HepG2 (cell line): ENCODE measurements around the gene TOB1. TPM values are rescaled to one million over a fixed set of nuclear protein-coding genes. Genes with fewer than 3 reads are reported as not detected.

Source experiments
- DR1 ChIP-seq: sonication (generic); formaldehyde crosslinking; IDR thresholded peaks from 2 replicates; pipeline ENCODE4 v1.8.0; 2021; ENCODE audit warnings: mild to moderate bottlenecking, missing genetic modification reagents, inconsistent platforms
- GTF3A ChIP-seq: sonication (generic); formaldehyde crosslinking; conservative IDR thresholded peaks from 2 replicates; pipeline ENCODE4 v1.4.0; 2020; ENCODE audit warnings: mild to moderate bottlenecking, missing genetic modification reagents
- GZF1 ChIP-seq: sonication (generic); formaldehyde crosslinking; IDR thresholded peaks from 2 replicates; pipeline ENCODE4 v1.5.1; 2020; ENCODE audit warnings: mild to moderate bottlenecking, missing genetic modification reagents
- HDAC6 ChIP-seq: fragments of 200-600 bp; sonication (generic); IDR thresholded peaks from 2 replicates; pipeline ENCODE4 v1.7.0; 2017; ENCODE audit warnings: mild to moderate bottlenecking, antibody characterized with exemption, low read length, low read depth
- PHB2 ChIP-seq: fragments of 450-650 bp; IDR thresholded peaks from 2 replicates; pipeline ENCODE4 v1.6.1; 2018; ENCODE audit not compliant: partially characterized antibody
- REPIN1 ChIP-seq: sonication (generic); formaldehyde crosslinking; IDR thresholded peaks from 2 replicates; pipeline ENCODE4 v1.8.0; 2022; ENCODE audit warnings: missing genetic modification reagents, low read depth, mild to moderate bottlenecking, borderline replicate concordance
- SMAD3 ChIP-seq: sonication (generic); formaldehyde crosslinking; IDR thresholded peaks from 2 replicates; pipeline ENCODE4 v1.4.0; 2020; ENCODE audit warnings: missing genetic modification reagents
- SP4 ChIP-seq: sonication (generic); formaldehyde crosslinking; IDR thresholded peaks from 2 replicates; pipeline ENCODE4 v1.8.1; 2023; ENCODE audit warnings: mild to moderate bottlenecking, missing genetic modification reagents
- SRSF1 ChIP-seq: fragments of 200-400 bp; formaldehyde crosslinking; optimal IDR thresholded peaks from 2 replicates; pipeline ENCODE3; 2017; ENCODE audit warnings: mild to moderate bottlenecking, low read depth, low read length, moderate library complexity
- SSRP1 ChIP-seq: IDR thresholded peaks from 2 replicates; pipeline ENCODE4 v1.6.1; 2016; ENCODE audit warnings: control low read depth
- XRCC5 ChIP-seq: fragments of 200-400 bp; formaldehyde crosslinking; optimal IDR thresholded peaks from 2 replicates; pipeline ENCODE3; 2017; ENCODE audit warnings: mild to moderate bottlenecking, low read length
- ZFY ChIP-seq: sonication (generic); formaldehyde crosslinking; IDR thresholded peaks from 2 replicates; pipeline ENCODE4 v1.4.0; 2020; ENCODE audit warnings: missing genetic modification reagents
- ZMAT3 ChIP-seq: sonication (generic); formaldehyde crosslinking; conservative IDR thresholded peaks from 2 replicates; pipeline ENCODE4 v1.7.0; 2021; ENCODE audit warnings: missing genetic modification reagents
- ZMYM3 ChIP-seq: sonication (generic); formaldehyde crosslinking; IDR thresholded peaks from 2 replicates; pipeline ENCODE4 v1.5.1; 2020; ENCODE audit warnings: mild to moderate bottlenecking, missing genetic modification reagents
- ZNF382 ChIP-seq: sonication (generic); formaldehyde crosslinking; IDR thresholded peaks from 2 replicates; pipeline ENCODE4 v1.5.0; 2020; ENCODE audit warnings: missing genetic modification reagents, mild to moderate bottlenecking, borderline replicate concordance
- ZNF589 ChIP-seq: sonication (generic); formaldehyde crosslinking; conservative IDR thresholded peaks from 2 replicates; pipeline ENCODE4 v1.8.0; 2022; ENCODE audit warnings: mild to moderate bottlenecking, moderate library complexity, missing genetic modification reagents
- polyA plus RNA-seq, 8 experiments: library from polyadenylated mRNA; depleted of rRNA in 3 of 8; stranded (reverse) in 7 of 8; unstranded in 1 of 8; fragments of >200 nt; fragmentation: Illumina TruSeq in 4 of 8; extraction: Trizol in 4 of 8; gene quantifications; 2 replicates each; pipeline versions ENCODE4 v1.2.1 to v1.2.3, GENCODE V29; 2011 to 2016; ENCODE audit warnings: low read depth in 4 of 8, missing spikeins in 1 of 8, mixed read lengths in 1 of 8; ENCODE audit not compliant: insufficient read depth in 1 of 8
- total RNA-seq, 5 experiments: library from RNA; depleted of rRNA; stranded (reverse); fragments of >200 nt; fragmentation: Illumina TruSeq; extraction: Trizol; gene quantifications; 2 replicates each; pipeline ENCODE4 v1.2.3, GENCODE V29; 2016; ENCODE audit warnings: low read depth in 1 of 5
- TF ChIP-seq, protein P1 (sequence below): sonication (generic); formaldehyde crosslinking; IDR thresholded peaks from 2 replicates; pipeline ENCODE4 v1.8.0; 2022; ENCODE audit warnings: missing genetic modification reagents, mild to moderate bottlenecking, borderline replicate concordance
- TF ChIP-seq, protein P2 (sequence below): sonication (generic); formaldehyde crosslinking; IDR thresholded peaks from 2 replicates; pipeline ENCODE4 v1.5.1; 2020; ENCODE audit warnings: mild to moderate bottlenecking, missing genetic modification reagents, borderline replicate concordance
- TF ChIP-seq, protein P3 (sequence below): sonication (generic); formaldehyde crosslinking; IDR thresholded peaks from 2 replicates; pipeline ENCODE4 v1.8.0; 2023; ENCODE audit warnings: mild to moderate bottlenecking, missing genetic modification reagents
- TF ChIP-seq, protein P4 (sequence below): sonication (generic); formaldehyde crosslinking; IDR thresholded peaks from 2 replicates; pipeline ENCODE4 v1.5.0; 2020; ENCODE audit warnings: mild to moderate bottlenecking, missing genetic modification reagents

Gene TOB1
- total and polyA plus RNA-seq, 2 of the 13 experiments (the other 11 are each of a cell fraction or from before 2014, with no cell fraction given) = 21.9 to 57.7 TPM

DNA sequence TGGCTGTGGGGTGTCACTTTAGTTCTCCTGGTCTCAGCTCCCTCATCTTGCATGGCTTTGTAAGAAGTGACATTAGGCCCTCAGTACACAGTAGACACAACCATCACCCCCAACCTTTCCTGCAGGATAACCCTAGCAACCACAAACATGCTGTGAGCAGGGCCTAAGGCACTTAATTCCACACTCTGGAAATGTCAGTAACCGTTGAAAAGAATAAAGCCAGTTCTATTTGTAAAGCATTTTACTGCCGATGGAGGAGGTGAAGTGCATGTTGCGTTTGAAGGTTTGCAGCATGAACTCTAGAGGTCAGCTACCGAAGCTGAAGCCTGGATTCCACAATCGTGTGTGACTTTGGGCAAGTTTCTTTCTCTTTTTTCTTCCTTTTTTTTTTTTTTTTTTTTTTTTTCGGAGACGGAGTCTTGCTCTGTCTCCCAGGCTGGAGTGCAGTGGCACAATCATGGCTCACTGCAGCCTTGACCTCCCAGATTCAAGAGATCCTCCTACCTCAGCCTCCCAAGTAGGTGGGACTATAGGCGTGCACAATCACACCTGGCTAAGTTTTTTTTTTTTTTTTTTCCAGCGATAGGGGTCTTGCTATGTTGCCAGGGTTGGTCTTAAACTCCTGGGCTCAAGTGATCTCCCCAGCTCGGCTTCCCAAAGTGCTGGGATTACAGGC is 26.1 kb upstream of the TOB1 start (continued):
- peak; percentile 8 for TF ChIP-seq ZMYM3
- TF ChIP-seq PHB2 = no peak
- TF ChIP-seq, protein P1, sequence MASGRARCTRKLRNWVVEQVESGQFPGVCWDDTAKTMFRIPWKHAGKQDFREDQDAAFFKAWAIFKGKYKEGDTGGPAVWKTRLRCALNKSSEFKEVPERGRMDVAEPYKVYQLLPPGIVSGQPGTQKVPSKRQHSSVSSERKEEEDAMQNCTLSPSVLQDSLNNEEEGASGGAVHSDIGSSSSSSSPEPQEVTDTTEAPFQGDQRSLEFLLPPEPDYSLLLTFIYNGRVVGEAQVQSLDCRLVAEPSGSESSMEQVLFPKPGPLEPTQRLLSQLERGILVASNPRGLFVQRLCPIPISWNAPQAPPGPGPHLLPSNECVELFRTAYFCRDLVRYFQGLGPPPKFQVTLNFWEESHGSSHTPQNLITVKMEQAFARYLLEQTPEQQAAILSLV = no peak
- TF ChIP-seq REPIN1 = 0 out of 2 replicates have a peak, but pooled peaks have one; percentile 11
- TF ChIP-seq, protein P2, sequence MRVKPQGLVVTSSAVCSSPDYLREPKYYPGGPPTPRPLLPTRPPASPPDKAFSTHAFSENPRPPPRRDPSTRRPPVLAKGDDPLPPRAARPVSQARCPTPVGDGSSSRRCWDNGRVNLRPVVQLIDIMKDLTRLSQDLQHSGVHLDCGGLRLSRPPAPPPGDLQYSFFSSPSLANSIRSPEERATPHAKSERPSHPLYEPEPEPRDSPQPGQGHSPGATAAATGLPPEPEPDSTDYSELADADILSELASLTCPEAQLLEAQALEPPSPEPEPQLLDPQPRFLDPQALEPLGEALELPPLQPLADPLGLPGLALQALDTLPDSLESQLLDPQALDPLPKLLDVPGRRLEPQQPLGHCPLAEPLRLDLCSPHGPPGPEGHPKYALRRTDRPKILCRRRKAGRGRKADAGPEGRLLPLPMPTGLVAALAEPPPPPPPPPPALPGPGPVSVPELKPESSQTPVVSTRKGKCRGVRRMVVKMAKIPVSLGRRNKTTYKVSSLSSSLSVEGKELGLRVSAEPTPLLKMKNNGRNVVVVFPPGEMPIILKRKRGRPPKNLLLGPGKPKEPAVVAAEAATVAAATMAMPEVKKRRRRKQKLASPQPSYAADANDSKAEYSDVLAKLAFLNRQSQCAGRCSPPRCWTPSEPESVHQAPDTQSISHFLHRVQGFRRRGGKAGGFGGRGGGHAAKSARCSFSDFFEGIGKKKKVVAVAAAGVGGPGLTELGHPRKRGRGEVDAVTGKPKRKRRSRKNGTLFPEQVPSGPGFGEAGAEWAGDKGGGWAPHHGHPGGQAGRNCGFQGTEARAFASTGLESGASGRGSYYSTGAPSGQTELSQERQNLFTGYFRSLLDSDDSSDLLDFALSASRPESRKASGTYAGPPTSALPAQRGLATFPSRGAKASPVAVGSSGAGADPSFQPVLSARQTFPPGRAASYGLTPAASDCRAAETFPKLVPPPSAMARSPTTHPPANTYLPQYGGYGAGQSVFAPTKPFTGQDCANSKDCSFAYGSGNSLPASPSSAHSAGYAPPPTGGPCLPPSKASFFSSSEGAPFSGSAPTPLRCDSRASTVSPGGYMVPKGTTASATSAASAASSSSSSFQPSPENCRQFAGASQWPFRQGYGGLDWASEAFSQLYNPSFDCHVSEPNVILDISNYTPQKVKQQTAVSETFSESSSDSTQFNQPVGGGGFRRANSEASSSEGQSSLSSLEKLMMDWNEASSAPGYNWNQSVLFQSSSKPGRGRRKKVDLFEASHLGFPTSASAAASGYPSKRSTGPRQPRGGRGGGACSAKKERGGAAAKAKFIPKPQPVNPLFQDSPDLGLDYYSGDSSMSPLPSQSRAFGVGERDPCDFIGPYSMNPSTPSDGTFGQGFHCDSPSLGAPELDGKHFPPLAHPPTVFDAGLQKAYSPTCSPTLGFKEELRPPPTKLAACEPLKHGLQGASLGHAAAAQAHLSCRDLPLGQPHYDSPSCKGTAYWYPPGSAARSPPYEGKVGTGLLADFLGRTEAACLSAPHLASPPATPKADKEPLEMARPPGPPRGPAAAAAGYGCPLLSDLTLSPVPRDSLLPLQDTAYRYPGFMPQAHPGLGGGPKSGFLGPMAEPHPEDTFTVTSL (CRISPR knock-in tag) = no peak
- TF ChIP-seq DR1 = no peak
- TF ChIP-seq, protein P3, sequence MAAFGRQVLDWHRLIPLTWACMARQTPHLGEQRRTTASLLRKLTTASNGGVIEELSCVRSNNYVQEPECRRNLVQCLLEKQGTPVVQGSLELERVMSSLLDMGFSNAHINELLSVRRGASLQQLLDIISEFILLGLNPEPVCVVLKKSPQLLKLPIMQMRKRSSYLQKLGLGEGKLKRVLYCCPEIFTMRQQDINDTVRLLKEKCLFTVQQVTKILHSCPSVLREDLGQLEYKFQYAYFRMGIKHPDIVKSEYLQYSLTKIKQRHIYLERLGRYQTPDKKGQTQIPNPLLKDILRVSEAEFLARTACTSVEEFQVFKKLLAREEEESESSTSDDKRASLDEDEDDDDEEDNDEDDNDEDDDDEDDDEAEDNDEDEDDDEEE (CRISPR knock-in tag) = 0 out of 2 replicates have a peak, but pooled peaks have one; percentile 31
- no peak for TF ChIP-seq SP4
- 0 out of 2 replicates have a peak, but pooled peaks have one; percentile 11 for TF ChIP-seq ZMAT3 (CRISPR knock-in tag)
- no peak for TF ChIP-seq ZNF589 (CRISPR knock-in tag)
- TF ChIP-seq SSRP1 (CRISPR knock-in tag) = peak; percentile 68; the same call in 1 of the 2 replicates
- peak; percentile 40 for TF ChIP-seq XRCC5
- no peak for TF ChIP-seq SMAD3 (CRISPR knock-in tag)
- TF ChIP-seq HDAC6 = no peak
- TF ChIP-seq GZF1 = peak; percentile 67; the same call in 1 of the 2 replicates
- no peak for TF ChIP-seq ZNF382
- no peak for TF ChIP-seq ZFY (CRISPR knock-in tag)
- no peak for TF ChIP-seq GTF3A (CRISPR knock-in tag)
- TF ChIP-seq, protein P4, sequence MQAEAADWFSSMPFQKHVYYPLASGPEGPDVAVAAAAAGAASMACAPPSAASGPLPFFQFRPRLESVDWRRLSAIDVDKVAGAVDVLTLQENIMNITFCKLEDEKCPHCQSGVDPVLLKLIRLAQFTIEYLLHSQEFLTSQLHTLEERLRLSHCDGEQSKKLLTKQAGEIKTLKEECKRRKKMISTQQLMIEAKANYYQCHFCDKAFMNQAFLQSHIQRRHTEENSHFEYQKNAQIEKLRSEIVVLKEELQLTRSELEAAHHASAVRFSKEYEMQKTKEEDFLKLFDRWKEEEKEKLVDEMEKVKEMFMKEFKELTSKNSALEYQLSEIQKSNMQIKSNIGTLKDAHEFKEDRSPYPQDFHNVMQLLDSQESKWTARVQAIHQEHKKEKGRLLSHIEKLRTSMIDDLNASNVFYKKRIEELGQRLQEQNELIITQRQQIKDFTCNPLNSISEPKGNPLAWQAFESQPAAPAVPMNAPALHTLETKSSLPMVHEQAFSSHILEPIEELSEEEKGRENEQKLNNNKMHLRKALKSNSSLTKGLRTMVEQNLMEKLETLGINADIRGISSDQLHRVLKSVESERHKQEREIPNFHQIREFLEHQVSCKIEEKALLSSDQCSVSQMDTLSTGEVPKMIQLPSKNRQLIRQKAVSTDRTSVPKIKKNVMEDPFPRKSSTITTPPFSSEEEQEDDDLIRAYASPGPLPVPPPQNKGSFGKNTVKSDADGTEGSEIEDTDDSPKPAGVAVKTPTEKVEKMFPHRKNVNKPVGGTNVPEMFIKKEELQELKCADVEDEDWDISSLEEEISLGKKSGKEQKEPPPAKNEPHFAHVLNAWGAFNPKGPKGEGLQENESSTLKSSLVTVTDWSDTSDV (CRISPR knock-in tag) = no peak
- no peak for TF ChIP-seq SRSF1
